Adrenal gland (tissue), 12 donors: Measurements from ENCODE around the gene FBXO21. TPM values are rescaled to one million over a fixed set of nuclear protein-coding genes. Genes with fewer than 3 reads are reported as not detected.
"Not testable (repeated sequence)": the region's sequence is repeated elsewhere in the genome, so short reads cannot be mapped to it uniquely, and the experiment has no call there.

ENCODE experiments used
- DNase-seq, 7 donors: peaks; one replicate each; pipeline ENCODE4 v3.0.0-alpha.2; 2019 to 2020
- H3K27ac ChIP-seq, 5 donors: fragments of 200-600 bp; sonication (generic) in 4 of 5; 1 replicate in 3 of 5; 2 replicates in 2 of 5; pipeline versions ENCODE4 v1.5.1 to v1.8.0; 2016 to 2020; ENCODE audit warnings: mild to moderate bottlenecking in 1 of 5
- H3K27me3 ChIP-seq: fragments of 200-600 bp; 2 replicates; pipeline ENCODE4 v1.8.0; 2021
- H3K36me3 ChIP-seq, 2 donors: fragments of 200-600 bp; replicated peaks in 1 of 2; 1 replicate in 1 of 2; 2 replicates in 1 of 2; pipeline versions ENCODE4 v1.5.1 to v1.8.0; 2018 to 2022
- H3K4me1 ChIP-seq, 2 donors: fragments of 200-600 bp; replicated peaks in 1 of 2; 1 replicate in 1 of 2; 2 replicates in 1 of 2; pipeline versions ENCODE4 v1.5.1 to v1.8.0; 2018 to 2021
- H3K4me3 ChIP-seq, 4 donors: fragments of 200-600 bp; sonication (generic) in 3 of 4; one replicate each; pipeline ENCODE4 v1.5.1; 2016 to 2018
- H3K9me3 ChIP-seq, 3 donors: fragments of 200-600 bp; sonication (generic) in 1 of 3; replicated peaks in 1 of 3; 1 replicate in 2 of 3; 2 replicates in 1 of 3; pipeline versions ENCODE4 v1.5.1 to v1.8.0; 2016 to 2021
- CTCF ChIP-seq, 6 experiments: fragments of 450-650 bp in 4 of 6; fragments of 200-600 bp in 2 of 6; sonication (generic) in 1 of 6; IDR thresholded peaks; 1 replicate in 5 of 6; 2 replicates in 1 of 6; pipeline versions ENCODE4 v1.5.1 to v1.8.0; 2016 to 2021; ENCODE audit warnings: antibody characterized with exemption in 6 of 6, mild to moderate bottlenecking in 2 of 6, moderate library complexity in 1 of 6
- POLR2A ChIP-seq, 2 donors: fragments of 450-650 bp; IDR thresholded peaks; one replicate each; pipeline ENCODE4 v1.6.1; 2017; ENCODE audit warnings: antibody characterized with exemption in 2 of 2, mild to moderate bottlenecking in 2 of 2, moderate library complexity in 1 of 2
- WGBS, 4 donors: extraction: QIAGEN DNeasy Blood & Tissue Kit in 2 of 4; methylation state at CpG; one replicate each; pipeline versions ENCODE4 v1.1.5 to v1.1.7; 2013 to 2017; 5-methylcytosine and 5-hydroxymethylcytosine counted together
- intact Hi-C, 2 donors: fragments of 100-400 bp; cut with DNase I; formaldehyde crosslinking; loops; one replicate each; pipeline versions ENCODE4 v1.14.1 to v1.15.0; 2022 to 2023
- polyA plus RNA-seq, 3 donors: library from polyadenylated mRNA; stranded (reverse); fragments of 200-250 nt in 2 of 3; fragments of 350-450 nt in 1 of 3; fragmentation: Illumina TruSeq in 1 of 3; extraction: RNeasy Lipid Tissue Mini Kit (QIAGEN cat#74804) in 1 of 3; gene quantifications; one replicate each; pipeline ENCODE4 v1.2.3, GENCODE V29; 2013 to 2014
- total RNA-seq, 9 donors: library from RNA; depleted of rRNA in 4 of 9; stranded (reverse); fragments of >200 nt in 4 of 9; fragments of 120-200 nt in 1 of 9; fragmentation: NEBNext Ultra II Directional in 1 of 9; extraction: Animal tissue kit (Norgen Biotek cat#: 25700) in 1 of 9; gene quantifications; one replicate each; pipeline versions ENCODE4 v1.1.0 to v1.2.4, GENCODE V29; 2013 to 2023
- donor health status: healthy with polysubstance abuse.
- donor health status: Bipolar disorder and iron deficiency.
- donor health status: DM: yes; HTN: yes; CAD: no.
- donor health status: DM: no; HTN: no; CAD: no.
- donor health status: DM: no; HTN: no; CAD: no.
- donor health status: DM: yes; HTN: yes; CAD: no.

Gene FBXO21
- total and polyA plus RNA-seq, 12 donors = 22.8 to 309 (median 103) TPM

DNA sequence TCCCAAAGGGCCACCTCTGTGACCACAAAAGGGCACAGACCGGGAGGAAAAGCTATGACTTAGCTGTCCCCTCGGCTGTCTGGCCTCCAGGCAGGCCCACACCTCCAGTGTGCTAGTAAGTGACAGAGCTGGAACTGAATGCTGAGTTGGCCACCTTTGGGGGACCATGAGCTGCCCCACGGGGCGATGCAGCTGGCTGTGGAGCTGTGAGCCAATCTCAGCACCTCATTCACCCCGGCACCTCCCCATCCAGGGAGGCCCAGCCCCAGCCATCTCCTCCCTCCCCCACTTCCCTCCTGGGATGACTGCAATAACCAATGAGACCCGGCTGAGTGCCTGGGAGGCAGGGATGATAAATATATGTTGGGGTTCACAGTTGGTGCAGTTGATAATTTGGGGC lies 78.9 kb downstream of the FBXO21 start:
- Histone ChIP-seq H3K27ac (no peak overlapping the region), H3K4me3 (no peak overlapping the region), H3K27me3 (no peaks in the 10 kb centered on the region), H3K4me1 (no peaks in the 10 kb centered on the region), H3K36me3 (no peaks in the 10 kb centered on the region), H3K9me3 (no peaks in the 10 kb centered on the region)
- 58 to 77% (median 63%) methylated on average over 2 to 6 of the region's 6 CpGs for WGBS, 4 donors
- no peak for TF ChIP-seq CTCF (IDR thresholded peaks at IDR 0.05)
- TF ChIP-seq POLR2A (IDR thresholded peaks at IDR 0.05) = no peak
- DNase-seq = no peak
- intact Hi-C loops = no loop called here

- H3K4me3 ChIP-seq = no peak overlapping the region
- no peak overlapping the region for H3K27ac ChIP-seq
- H3K27me3 ChIP-seq = no peaks in the 10 kb centered on the region
- H3K36me3 ChIP-seq = no peaks in the 10 kb centered on the region
- intact Hi-C loops = no loop called here
- no peaks in the 10 kb centered on the region for H3K4me1 ChIP-seq
- no peaks in the 10 kb centered on the region for H3K9me3 ChIP-seq
- WGBS, 4 donors = 77 to 82% (median 80%) methylated on average over 8 of the region's 8 CpGs
- DNase-seq = no peak
- TF ChIP-seq CTCF (IDR thresholded peaks at IDR 0.05) (no peak), POLR2A (IDR thresholded peaks at IDR 0.05) (no peak)
These were observed 80.2 kb downstream of the FBXO21 start for GRCh38 chr12:117109943-117110635.

GRCh38 chr12:117105902-117106301 lies 84.4 kb downstream of the FBXO21 start:
- Histone ChIP-seq H3K4me3 (no peak overlapping the region), H3K27me3 (no peaks in the 10 kb centered on the region), H3K4me1 (no peaks in the 10 kb centered on the region), H3K27ac (no peak overlapping the region), H3K36me3 (no peaks in the 10 kb centered on the region), H3K9me3 (no peaks in the 10 kb centered on the region)
- no peak for TF ChIP-seq POLR2A (IDR thresholded peaks at IDR 0.05)
- TF ChIP-seq CTCF (IDR thresholded peaks at IDR 0.05) = no peak
- 83 to 94% (median 90%) methylated on average over 12 of the region's 12 CpGs for WGBS, 4 donors
- DNase-seq = no peak
- intact Hi-C loops = no loop called here

- H3K36me3 ChIP-seq, H3K27me3 ChIP-seq, intact Hi-C loops, H3K27ac ChIP-seq, DNase-seq, H3K9me3 ChIP-seq, H3K4me1 ChIP-seq, H3K4me3 ChIP-seq: not testable (repeated sequence)
- 43 to 68% (median 56%) methylated on average over 2 of the region's 2 CpGs for WGBS, 4 donors
These were observed 86.3 kb downstream of the FBXO21 start for GRCh38 chr12:117104003-117104402.

- Histone ChIP-seq H3K4me1 (peaks cover 14 to 17% of the 10 kb centered on the region in 2 donors), H3K36me3 (no peaks in the 10 kb centered on the region), H3K9me3 (no peaks in the 10 kb centered on the region), H3K27me3 (no peaks in the 10 kb centered on the region), H3K4me3 (no peak overlapping the region), H3K27ac (no peak overlapping the region)
- intact Hi-C loops = no loop called here
- 79 to 97% (median 91%) methylated on average over 2 to 3 of the region's 3 CpGs for WGBS, 4 donors
- no peak for DNase-seq
- TF ChIP-seq POLR2A (IDR thresholded peaks at IDR 0.05) (no peak), CTCF (IDR thresholded peaks at IDR 0.05) (no peak)
These were observed 87.5 kb downstream of the FBXO21 start for GRCh38 chr12:117102800-117103181.
